Muscle of leg (tissue), 16 donors: ENCODE measurements around the gene RAX2. TPM values are rescaled to one million over a fixed set of nuclear protein-coding genes. Genes with fewer than 3 reads are reported as not detected.
A peak's percentile ranks its signal among the peaks of the same experiment; 100 is the strongest.
"Not testable (repeated sequence)": the region's sequence is repeated elsewhere in the genome, so short reads cannot be mapped to it uniquely, and the experiment has no call there.

ENCODE experiments used
- DNase-seq: peaks from one replicate; pipeline ENCODE4 v3.0.0; 2013
- H3K27ac ChIP-seq: one replicate; pipeline ENCODE4 v1.5.1; 2013; ENCODE audit warnings: mild to moderate bottlenecking, low read length, control low read depth
- H3K27me3 ChIP-seq: one replicate; pipeline ENCODE4 v1.6.1; 2013; ENCODE audit warnings: low read length; ENCODE audit not compliant: control insufficient read depth, insufficient read depth
- H3K36me3 ChIP-seq: one replicate; pipeline ENCODE4 v1.6.1; 2013; ENCODE audit warnings: low read length; ENCODE audit not compliant: control insufficient read depth, insufficient read depth
- H3K4me1 ChIP-seq: one replicate; pipeline ENCODE4 v1.6.1; 2013; ENCODE audit warnings: low read length; ENCODE audit not compliant: control insufficient read depth, insufficient read depth
- H3K4me3 ChIP-seq: one replicate; pipeline ENCODE4 v1.5.1; 2013; ENCODE audit warnings: low read length, control low read depth
- H3K9me3 ChIP-seq: replicated peaks from 2 replicates; pipeline ENCODE4 v1.6.1; 2013; ENCODE audit warnings: low read depth, low read length; ENCODE audit not compliant: control insufficient read depth
- WGBS: methylation state at CpG from one replicate; pipeline ENCODE4 v1.1.5; 2013; ENCODE audit warnings: missing lambda C conversion rate; ENCODE audit not compliant: insufficient coverage; 5-methylcytosine and 5-hydroxymethylcytosine counted together
- long read RNA-seq, 11 donors: transcript quantifications; one replicate each; lab custom pipeline, GENCODE V29; 2026
- polyA plus RNA-seq, 8 donors: library from polyadenylated mRNA; unstranded; fragments of 120-200 nt; gene quantifications; one replicate each; pipeline versions ENCODE4 v1.2.1 to v1.2.3, GENCODE V29; 2013; ENCODE audit warnings: inconsistent platforms in 1 of 8, low replicate concordance in 1 of 8; ENCODE audit not compliant: insufficient read length in 8 of 8, insufficient read depth in 1 of 8
- total RNA-seq: library from RNA; stranded (reverse); fragments of 120-200 nt; gene quantifications from one replicate; pipeline ENCODE4 v1.2.4, GENCODE V29; 2013

Gene RAX2
- total RNA-seq = 0.04 TPM
- not detected for polyA plus RNA-seq
- long read RNA-seq, donor 1 = 0 reads
- long read RNA-seq, donor 2 = 0 reads
- long read RNA-seq, donor 3 = 0 reads
- long read RNA-seq, donor 4 = 0 reads
- long read RNA-seq, donor 5 = 0 reads
- long read RNA-seq, donor 6 = 0 reads
- long read RNA-seq, donor 7 = 0 reads
- long read RNA-seq, donor 8 = 0 reads
- long read RNA-seq, donor 9 = 0 reads
- long read RNA-seq, donor 10 = 0 reads
- long read RNA-seq, donor 11 = 0 reads

DNA sequence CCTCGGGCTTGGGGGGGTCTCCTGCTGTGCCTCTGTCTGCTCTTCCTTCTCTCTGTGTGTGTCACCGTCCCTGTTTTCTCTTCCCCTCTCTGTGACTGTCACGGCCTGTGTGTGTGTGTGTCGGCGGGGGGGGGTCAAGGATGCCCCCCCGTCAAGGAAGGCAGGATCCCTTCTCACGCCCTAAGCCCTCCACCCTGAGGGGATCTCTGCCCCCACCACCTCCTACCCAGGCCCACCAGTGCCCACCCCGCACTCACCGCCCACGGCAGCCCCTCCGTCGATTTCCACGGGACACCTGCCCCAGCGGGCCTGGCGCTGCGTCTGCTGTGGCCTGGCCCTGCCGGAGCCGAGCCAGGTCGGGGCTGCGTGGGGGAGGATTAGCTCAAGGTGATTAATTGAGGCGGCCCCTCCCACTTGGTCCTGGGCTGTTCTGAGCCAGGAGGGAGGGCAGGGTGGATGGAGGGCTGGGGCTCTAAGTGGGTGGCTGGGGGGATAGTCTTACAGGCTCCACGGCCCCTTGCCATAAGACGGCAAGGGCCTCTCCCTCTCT lies at the start of gene RAX2:
Gene RAX2 (minus strand): TSS at position 323 of the 550 bp plus-strand sequence. CDS start 486 bp downstream, outside the sequence.
- H3K4me1 ChIP-seq = no peaks in the 10 kb centered on the region
- 25% methylated on average over 10 of the region's 23 CpGs for WGBS
- H3K4me3 ChIP-seq = no peak within 1 kb of the TSS
- no peak within 1 kb of the TSS for H3K27ac ChIP-seq
- no peak for DNase-seq
- H3K36me3 ChIP-seq = peaks cover 18% of the 10 kb centered on the region
- H3K9me3 ChIP-seq = no peaks in the 10 kb centered on the region
- H3K27me3 ChIP-seq = no peaks in the 10 kb centered on the region

- DNase-seq = no peak
- H3K4me3 ChIP-seq = no peak overlapping the region
- H3K9me3 ChIP-seq = no peaks in the 10 kb centered on the region
- H3K36me3 ChIP-seq = no peaks in the 10 kb centered on the region
- peaks cover 10% of the 10 kb centered on the region for H3K27me3 ChIP-seq
- H3K4me1 ChIP-seq = peaks cover 6% of the 10 kb centered on the region
- H3K27ac ChIP-seq = no peak overlapping the region
- 94% methylated on average over 23 of the region's 23 CpGs for WGBS
These were observed 49.1 kb upstream of the RAX2 start for GRCh38 chr19:3821156-3821555.

DNA sequence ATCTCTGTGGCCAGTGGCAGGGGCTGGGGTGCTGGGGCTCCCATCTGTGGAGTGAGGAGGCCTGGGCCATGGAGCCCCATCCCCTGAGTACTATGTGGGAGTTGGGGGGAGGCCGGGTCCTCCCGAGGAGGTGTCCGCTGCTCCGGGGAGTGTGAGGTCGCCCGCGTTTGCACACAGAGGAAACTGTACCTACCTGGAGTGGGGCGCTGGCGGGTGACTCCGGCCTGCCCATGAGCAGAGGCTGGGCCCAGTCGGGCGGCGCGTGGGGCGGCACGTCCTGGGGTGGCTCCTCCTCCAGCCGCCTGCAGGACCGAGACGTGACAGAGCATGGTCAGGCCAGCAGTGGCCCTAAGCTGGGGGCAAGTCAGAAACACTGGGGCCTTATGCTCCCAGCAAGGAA lies 48.0 kb upstream of the RAX2 start:
- Histone ChIP-seq H3K9me3 (no peaks in the 10 kb centered on the region), H3K4me3 (no peak overlapping the region), H3K27me3 (peaks cover 10% of the 10 kb centered on the region), H3K4me1 (peaks cover 3% of the 10 kb centered on the region), H3K27ac (no peak overlapping the region), H3K36me3 (no peaks in the 10 kb centered on the region)
- 88% methylated on average over 15 of the region's 19 CpGs for WGBS
- DNase-seq = no peak

DNA sequence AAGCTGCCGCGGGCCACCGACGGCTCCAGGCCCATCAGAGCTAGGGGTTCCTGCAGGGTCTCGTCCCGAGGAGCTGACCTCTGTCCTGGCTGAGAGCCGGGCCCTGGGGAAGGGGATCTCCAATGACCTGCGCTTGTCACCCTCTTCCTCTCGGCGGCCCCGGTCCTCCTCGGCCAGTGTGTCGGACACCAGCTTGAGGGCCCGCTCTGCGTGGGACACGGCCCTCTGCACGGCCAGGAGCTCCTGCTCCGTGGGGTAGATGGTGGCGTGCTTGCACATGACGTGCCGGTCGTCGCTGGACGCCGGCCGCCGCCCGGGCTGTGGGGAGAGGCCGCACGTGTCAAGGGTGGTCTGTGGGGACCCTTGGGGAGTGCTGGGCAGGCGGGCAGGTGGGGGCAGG lies 46.9 kb upstream of the RAX2 start:
- no peak for DNase-seq
- WGBS = 64% methylated on average over 31 of the region's 31 CpGs
- H3K27me3 ChIP-seq = peaks cover 10% of the 10 kb centered on the region
- H3K4me1 ChIP-seq = peaks cover 3% of the 10 kb centered on the region
- no peak overlapping the region for H3K4me3 ChIP-seq
- no peaks in the 10 kb centered on the region for H3K9me3 ChIP-seq
- no peak overlapping the region for H3K27ac ChIP-seq
- no peaks in the 10 kb centered on the region for H3K36me3 ChIP-seq

DNA sequence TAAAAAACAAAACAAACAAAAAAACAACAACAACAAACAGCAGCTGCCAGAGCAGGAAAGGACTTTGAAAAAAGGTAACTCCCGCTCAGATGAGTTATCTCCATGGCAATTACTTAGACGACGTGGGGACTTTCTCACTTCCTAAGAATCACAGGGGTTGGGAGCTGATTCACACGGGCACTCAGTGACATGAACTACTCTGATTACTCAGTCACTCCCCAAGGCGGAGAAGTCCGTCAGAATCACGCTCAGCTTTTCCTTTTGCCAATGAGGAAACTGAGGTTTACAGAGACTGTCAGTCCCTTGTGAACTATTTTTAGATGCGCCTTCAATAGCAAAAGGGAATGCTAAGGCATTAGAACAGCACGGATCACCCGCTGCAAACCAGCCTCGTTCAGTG lies 46.4 kb upstream of the RAX2 start:
- WGBS = 28% methylated on average over 10 of the region's 11 CpGs
- Histone ChIP-seq H3K27ac (no peak overlapping the region), H3K27me3 (peaks cover 6% of the 10 kb centered on the region), H3K4me1 (peaks cover 3% of the 10 kb centered on the region), H3K9me3 (no peaks in the 10 kb centered on the region), H3K36me3 (no peaks in the 10 kb centered on the region), H3K4me3 (no peak overlapping the region)
- peak; percentile 59 for DNase-seq

DNA sequence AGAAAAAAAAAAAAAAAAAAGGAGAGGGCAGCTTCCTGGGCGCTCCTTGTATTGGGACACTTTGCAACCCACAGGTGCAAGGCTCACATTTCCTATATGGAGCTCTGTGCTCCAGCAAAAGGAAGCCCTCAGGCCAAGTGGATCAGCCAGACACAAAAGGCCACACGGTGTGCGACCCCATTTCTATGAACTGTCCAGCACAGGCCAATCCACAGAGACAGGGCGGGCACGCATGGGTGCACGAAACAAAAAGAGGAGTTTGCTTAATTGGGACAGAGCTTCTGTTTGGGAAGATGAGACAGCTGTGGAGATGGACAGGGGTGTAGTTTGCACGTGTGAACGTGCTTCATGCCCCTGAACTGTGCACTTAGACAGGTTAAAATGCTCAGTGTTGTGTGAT lies 45.7 kb upstream of the RAX2 start:
- Histone ChIP-seq H3K4me3 (no peak overlapping the region), H3K27me3 (peaks cover 3% of the 10 kb centered on the region), H3K9me3 (no peaks in the 10 kb centered on the region), H3K27ac (no peak overlapping the region), H3K36me3 (no peaks in the 10 kb centered on the region), H3K4me1 (peaks cover 3% of the 10 kb centered on the region)
- DNase-seq = no peak
- WGBS = 84% methylated on average over 7 of the region's 8 CpGs

DNA sequence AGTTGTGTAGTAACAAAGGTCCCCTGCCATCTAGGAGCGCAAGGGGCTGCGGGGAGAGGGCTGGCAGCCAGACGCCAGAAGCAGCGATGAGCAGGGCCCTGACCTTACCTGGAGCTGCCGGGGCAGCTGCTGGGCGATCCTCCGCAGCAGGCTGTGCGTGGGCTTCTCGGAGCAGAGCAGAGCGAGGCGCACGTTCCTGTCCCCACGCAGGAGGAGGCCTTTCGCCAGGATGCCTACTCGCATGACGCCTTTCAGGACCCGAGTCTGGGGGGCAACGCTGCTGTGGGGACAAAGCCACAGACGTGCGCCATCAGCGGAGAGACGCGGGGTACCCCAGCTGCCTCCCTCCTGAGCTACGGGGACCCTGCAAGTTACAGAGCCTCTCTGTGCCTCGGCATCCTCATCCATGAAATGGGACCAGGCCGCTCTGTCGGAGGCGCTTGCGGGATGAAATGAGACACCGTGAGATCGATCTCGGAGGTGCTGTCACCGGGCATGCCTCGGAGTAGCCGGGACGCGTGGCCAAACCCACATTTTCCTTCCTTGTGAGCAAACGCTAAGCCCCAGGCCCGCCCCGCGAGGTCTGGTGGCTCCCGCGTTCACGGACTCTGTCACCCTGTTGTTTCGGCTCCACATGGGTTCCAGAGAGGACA lies 44.7 kb upstream of the RAX2 start:
- H3K4me3 ChIP-seq = no peak overlapping the region
- no peak for DNase-seq
- H3K27ac ChIP-seq = no peak overlapping the region
- WGBS = 87% methylated on average over 45 of the region's 45 CpGs
- no peaks in the 10 kb centered on the region for H3K27me3 ChIP-seq
- H3K36me3 ChIP-seq = no peaks in the 10 kb centered on the region
- H3K4me1 ChIP-seq = peaks cover 4% of the 10 kb centered on the region
- no peaks in the 10 kb centered on the region for H3K9me3 ChIP-seq

DNA sequence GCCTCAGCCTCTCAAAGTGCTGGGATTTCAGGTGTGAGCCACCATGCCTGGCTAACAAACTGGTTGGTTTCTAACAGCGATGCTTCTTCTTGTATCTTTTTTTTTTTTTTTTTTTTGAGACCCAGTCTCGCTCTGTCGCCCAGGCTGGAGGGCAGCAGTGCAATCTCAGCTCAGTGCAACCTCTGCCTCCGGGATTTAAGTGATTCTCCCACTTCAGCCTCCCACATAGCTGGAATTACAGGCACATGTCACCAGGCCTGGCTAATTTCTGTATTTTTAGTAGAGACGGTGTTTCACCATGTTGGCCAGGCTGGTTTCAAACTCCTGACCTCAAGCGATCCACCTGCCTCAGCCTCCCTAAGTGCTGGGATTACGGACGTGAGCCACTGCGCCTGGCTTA lies 44.1 kb upstream of the RAX2 start:
- not testable (repeated sequence) for DNase-seq, H3K4me1 ChIP-seq, H3K27ac ChIP-seq, H3K27me3 ChIP-seq, H3K9me3 ChIP-seq, H3K4me3 ChIP-seq, H3K36me3 ChIP-seq
- WGBS = 88% methylated on average over 8 of the region's 9 CpGs

DNA sequence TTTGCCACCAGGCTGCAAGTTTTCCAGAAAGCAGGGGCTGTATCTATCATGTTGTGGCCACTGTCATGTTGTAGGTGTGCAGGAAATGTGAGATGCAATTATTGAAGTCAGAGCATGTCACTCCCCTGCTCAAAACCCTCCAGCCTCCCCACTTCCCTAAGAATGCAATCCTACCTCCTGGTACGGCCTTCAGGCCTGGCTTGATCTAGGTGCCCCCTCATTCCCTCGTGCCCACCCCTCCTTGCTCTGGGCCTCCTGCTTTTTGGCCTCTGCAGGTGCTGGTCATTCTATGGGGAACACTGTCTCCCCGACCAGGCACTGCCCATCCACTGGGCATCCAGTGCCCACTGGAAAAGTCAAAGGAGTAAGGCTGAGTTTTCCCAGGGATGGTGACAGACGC lies 42.6 kb upstream of the RAX2 start:
- H3K4me1 ChIP-seq = peaks cover 4% of the 10 kb centered on the region
- no peaks in the 10 kb centered on the region for H3K27me3 ChIP-seq
- H3K9me3 ChIP-seq = no peaks in the 10 kb centered on the region
- no peak overlapping the region for H3K4me3 ChIP-seq
- DNase-seq = no peak
- H3K27ac ChIP-seq = no peak overlapping the region
- no peaks in the 10 kb centered on the region for H3K36me3 ChIP-seq
- WGBS = 83% methylated on average over 3 of the region's 4 CpGs

GRCh38 chr19:3813473-3814392 lies 41.7 kb upstream of the RAX2 start:
- DNase-seq = no peak
- Histone ChIP-seq H3K36me3 (no peaks in the 10 kb centered on the region), H3K27me3 (no peaks in the 10 kb centered on the region), H3K9me3 (no peaks in the 10 kb centered on the region), H3K4me3 (no peak overlapping the region), H3K27ac (no peak overlapping the region), H3K4me1 (peaks cover 4% of the 10 kb centered on the region)
- 79% methylated on average over 16 of the region's 22 CpGs for WGBS
